Measurements from ENCODE around the gene PCBD1.
"Not testable (repeated sequence)": the region's sequence is repeated elsewhere in the genome, so short reads cannot be mapped to it uniquely, and the experiment has no call there.

Gene PCBD1

DNA sequence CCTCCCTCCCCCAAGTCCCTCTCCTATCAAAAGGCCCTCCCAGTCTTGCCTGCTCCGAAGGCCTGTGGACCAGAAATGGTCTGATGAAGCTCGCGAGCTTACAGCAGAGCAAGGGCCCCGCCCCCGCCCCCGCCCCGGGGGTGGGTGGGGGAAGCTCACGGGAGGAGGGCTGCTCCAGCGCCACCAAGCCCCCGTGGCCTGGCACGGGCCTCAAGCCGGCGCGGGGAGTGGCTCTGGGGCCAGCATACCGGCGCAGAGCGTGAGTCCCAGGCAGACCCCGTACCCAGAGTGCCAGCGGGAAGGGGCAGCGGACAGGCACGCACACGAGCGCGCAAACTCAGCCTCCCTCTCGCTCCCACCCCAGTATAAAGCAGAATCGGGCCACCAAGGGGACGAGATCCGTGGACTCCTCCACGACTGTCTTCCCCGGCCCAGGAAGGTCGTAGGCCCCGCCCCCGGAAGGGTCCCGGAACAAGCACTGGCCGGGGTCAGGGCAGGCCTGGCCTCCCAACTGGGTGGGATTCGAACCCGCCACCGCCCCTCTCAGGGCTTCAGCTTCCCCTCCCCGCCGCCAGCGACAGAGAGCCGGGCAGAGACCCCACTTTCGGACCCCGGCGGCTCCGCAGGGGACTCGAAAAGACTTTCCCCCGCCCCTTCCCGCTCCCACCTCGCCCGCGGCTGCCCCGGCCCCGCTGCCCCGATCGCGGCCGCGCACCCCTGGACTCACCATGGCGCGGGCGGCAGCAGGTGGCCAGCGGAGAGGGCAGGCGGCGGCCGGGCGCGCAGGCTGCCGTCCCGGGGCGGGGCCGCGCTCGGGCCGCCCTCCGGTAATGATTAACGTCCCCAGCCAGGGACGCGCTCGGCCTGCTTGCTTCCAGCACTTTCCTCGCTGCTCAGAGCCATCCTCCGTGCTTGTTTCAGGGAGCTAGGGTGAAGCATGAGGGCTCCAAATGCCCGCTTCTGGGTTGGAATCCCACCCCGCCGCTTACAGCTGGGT lies at the start of gene PCBD1:
Gene PCBD1 (minus strand): TSS at position 762 of the 997 bp plus-strand sequence. CDS start 32 bp downstream, at position 730.
- DNase-seq: peak; percentile 85

DNA sequence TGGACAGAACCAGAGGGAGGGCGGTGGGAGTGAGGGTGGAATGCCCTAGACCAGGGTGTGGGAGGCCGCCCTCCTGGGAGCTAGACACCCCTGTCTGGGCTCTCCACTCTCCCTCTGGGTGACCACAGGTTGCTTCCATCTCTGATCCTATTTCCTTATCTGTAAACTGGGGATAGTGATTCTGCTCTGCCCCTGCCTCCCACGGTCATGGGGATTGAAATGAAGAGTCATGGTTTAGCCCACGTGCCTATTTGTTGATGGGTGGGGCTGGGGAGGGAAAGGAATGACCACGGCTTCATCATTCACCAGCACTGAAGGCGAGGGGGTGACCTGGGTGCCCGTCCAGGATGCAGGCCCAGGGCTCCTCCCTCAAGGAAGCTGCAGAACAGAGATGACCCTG lies 49.3 kb upstream of the PCBD1 start:
- no peak for DNase-seq

DNA sequence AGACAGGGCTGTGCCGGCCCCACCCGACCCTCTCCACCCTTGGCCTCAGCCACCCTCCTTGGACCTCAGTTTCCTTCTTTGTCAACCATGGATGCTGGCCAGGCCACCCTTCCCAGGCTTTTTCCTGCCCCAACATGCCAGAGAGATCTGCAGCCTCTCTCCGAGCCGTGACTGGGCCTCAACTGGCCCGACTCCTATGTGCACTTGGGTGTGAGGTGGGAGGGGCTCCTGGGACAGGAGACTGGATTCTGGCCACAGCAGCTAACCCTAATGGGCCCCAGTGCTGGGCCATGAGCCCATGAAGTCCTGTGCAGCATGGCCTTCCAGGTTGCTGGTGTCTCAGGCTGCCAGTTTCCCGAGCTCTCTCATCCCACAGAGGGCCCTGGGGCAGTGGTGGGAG lies 47.7 kb upstream of the PCBD1 start:
- no peak for DNase-seq

DNA sequence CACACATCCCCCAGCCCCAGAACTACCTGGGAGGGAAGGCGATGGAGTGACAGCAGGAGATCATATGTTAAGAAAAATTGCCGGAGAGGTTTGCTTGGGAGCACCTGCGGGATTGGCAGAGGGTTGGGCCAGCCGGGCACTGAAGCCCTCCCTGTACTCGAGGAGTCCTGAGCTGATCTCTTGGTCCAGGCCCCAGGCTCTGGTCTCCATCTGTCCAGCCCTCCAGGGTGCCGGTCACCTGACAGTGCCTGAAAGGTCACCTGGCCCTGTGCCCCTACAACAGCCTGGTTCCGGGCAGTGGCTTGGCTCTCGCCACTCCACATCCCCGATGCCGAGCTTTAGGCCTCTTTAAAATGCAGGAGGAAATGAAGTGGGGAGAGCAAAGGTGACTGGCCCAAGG lies 47.3 kb upstream of the PCBD1 start:
- no peak for DNase-seq

DNA sequence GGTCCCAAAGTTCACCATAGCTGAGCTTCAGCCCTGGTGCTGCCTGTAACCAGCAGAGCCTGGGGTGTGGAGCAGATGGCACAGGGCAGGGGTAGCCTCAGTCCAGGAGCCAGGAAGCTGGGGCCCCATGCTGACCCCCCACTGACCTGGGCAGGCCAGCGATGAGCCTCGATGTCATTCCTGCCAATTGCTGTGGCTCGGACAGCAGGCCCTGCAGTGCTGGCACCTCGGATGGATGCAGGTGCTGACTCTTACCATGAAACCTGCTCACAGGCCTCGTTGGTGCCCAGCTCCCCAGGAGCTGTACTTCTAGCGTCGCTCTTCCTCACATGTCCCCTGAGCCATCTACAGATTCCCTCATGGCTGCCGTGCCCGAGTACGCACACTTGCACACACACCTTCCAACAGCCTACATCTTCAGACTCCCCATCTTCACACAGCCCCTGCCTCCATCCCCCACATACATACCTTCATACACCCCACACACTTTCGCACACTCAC lies 46.8 kb upstream of the PCBD1 start:
- DNase-seq: no peak

DNA sequence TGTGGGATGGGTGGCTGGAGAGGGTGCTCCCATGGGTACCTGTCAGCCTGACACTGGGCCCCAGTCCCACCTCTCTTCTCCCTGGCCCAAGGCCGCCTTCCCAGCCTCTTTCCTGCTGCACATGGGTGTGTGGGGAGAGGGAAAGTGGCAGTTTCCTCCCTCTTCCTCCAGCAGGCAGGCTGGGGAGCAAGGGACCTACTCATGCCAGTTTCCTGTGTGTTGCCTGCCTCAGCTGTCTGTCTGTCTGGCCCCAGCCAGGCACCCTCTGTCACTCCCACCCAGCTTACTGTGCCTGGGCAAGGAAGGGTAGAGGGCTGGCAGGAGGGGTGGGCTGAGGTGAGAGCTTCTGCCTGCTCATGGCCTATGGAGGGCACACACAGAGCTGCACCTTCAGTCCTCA lies 46.3 kb upstream of the PCBD1 start:
- no peak for DNase-seq

DNA sequence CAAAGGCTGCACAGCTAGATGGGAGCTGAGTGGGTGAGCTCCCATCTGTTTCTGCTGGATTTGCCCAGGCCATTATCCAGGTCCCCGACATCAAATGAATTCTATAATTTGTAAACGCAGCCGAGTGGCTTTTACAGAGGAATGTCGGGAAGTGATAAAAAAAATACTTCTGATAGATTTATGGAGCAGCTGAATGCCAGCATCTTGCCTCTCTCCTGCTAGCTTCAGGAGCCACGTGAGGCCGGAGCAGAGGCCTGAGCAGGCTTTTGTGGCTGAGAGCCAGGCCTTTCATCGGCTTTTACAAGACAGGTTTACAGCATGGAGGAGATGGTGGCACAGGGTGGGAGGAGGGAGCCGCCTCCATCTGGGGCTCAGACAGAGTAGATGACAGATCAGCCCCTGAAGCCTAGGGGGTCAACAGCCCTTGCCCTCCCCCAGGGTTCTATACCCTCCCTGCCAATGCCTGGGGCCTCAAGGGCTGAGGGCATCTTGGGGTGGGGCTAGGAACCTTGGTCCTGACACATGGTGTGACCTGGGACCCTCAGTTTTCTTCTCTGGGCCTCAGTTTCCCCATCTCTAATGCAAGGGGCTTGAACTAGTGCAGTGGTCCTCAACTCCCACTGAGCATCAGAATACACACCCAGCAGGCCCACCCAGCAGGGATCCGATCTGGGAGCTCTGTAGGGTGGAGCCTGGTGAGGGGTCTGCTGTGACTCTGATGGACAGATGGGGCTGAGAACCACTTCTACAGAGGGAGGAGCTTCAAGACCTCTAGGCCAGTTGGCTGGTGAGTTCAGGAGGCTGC lies 44.2 kb upstream of the PCBD1 start:
- no peak for DNase-seq

DNA sequence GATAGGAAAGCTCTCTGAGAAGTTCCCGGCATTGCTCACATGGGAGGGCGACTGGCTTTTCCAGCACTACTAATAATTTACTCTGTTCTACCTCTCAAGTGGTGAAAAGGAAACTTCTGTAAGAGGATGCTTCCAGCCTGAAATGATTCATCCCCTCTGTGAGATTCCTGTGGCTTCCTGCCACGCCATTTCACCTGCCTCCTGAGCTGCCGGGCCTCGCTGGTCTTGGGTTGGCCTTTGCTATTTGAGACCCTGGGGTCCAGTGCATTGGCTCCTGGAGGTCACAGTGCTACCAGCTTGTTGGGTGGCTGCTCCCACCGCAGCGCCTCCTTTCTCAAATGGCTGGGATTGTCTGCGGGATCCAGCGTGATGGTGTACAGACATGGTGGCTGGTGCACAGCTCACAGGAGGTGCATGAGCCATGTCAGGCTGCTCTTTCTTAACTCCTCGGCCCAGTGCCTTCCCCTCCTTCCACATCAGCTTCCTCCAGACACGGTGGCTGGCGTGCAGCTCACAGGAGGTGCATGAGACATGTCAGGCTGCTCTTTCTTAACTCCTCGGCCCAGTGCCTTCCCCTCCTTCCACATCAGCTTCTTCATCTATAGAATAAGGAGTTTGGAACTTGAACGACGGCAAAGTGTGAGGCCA lies 42.9 kb upstream of the PCBD1 start:
- DNase-seq: no peak

DNA sequence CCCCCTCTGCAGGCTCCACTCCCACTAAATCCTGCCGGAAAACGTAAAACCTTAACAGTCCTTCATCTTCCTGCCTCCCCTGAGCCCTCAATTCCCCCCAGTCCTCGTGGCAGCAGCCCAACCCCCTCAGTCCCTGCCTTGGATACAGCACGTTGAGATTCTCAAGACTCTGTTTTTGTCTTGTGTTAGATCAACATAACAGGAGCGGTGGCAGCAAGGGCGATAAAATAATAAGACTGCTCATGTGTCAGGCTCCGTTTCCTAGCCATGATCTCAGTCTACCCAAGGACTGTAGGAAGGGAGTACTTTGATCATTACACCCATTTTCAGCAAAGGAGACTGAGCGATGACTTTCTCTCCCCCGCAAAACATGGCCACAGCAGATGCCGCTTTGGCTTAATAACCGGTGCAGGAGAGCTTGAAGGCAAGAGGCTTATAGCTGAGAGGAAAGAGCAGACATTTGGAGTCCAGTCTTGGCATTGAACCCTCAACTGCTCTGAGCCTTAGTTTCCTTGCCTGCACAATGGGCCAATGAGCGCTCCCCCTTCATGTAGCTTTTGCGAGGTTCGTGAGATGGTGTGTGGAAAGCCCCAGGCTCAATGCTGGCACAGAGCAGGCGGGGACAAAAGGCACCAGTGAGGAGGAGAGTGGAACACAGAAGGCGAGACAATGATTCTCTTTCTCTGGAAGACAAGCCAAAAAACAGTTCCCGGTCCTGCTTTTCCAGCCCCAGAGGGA lies 42.1 kb upstream of the PCBD1 start:
- DNase-seq: no peak

DNA sequence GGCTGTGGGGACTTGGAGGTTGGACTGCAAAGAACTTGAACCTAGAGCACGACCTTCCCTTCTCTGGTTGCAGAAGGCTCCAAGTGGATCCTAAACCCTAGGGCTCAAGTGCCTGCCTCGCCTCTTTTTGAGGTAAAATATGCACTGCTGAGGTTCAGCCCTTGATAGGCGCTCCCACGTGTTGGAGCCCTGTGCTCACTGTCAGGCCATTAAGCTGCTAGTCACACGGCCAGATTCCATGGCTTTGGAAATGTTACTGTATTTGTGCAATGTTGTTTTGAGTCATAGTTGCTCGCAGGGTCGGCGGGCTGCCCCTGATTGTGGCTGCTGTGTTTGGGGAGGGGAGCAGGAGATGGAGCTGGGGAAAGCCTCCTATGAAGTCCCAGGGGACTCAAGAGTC lies 39.8 kb upstream of the PCBD1 start:
- no peak for DNase-seq

DNA sequence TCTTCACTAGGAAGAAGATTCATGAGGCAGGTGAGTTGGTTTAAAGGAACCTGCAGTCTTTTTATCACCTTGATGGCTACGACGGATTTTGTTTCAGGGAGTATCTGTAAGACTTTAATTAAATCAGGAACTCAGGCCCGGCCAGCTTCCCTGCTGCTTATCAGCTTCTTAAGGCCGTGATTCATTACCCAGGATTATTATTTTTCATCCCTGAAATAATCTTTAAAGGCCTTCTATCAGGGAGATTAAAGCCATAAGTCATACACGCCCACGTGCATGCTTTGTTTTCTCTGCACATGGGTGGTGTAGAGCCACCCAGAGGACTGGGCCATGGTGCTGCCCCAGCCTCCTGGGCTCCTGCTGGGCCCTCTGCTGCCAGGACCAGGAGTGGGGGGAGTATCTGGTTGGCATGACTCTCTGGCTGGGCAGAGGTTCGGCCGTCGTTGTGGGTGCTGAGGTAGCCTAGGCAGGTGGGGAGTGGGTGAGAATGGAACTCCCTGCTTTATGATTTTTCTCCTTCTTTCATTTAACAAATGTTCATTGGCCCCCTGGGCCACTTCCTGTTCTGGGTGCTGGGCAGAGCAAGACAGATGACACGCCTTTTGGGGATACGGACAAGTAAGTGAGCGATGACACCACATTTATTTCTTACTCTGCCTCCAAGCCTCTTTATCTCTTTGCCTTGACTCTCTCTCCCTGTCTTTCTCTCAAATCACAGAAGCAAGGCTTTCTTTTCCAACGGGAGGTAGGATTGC lies 39.0 kb upstream of the PCBD1 start:
- no peak for DNase-seq

DNA sequence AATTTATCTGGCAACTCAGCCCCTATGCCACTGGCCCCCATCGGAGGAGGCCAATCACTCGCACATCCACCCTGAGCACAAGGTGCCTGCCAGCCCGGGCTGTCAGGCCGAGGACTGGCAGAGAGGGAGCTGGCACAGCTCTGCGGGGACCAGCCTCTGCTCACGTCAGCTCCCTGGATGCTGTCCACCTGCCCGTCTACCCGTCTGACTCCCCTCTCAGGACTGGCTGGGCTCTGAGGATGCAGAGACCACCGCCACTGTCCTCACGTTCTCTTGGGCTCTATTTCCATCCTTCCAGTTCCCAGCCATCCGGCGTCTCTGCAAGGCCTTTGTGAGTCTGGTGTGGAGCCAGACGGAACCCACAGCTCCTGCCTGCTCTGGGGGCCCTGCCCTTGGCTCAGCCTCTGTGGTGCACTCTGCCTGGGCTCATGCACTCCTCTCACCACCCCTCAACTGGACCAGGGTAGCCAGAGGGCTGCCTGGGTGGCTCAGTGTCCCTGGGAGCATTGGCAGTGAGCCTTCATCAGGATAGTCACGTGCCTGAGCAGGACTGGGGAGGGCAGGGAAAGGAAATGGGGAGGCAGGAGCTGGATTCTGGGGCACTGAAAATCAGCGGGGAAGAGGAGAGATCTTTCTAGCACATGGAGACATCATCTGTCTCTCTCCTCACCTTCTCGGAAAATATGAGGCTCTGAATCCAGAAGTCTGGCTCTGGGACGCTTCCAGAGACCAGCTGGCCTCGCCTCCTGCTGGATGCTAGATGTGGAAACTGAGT lies 38.0 kb upstream of the PCBD1 start:
- DNase-seq: no peak

DNA sequence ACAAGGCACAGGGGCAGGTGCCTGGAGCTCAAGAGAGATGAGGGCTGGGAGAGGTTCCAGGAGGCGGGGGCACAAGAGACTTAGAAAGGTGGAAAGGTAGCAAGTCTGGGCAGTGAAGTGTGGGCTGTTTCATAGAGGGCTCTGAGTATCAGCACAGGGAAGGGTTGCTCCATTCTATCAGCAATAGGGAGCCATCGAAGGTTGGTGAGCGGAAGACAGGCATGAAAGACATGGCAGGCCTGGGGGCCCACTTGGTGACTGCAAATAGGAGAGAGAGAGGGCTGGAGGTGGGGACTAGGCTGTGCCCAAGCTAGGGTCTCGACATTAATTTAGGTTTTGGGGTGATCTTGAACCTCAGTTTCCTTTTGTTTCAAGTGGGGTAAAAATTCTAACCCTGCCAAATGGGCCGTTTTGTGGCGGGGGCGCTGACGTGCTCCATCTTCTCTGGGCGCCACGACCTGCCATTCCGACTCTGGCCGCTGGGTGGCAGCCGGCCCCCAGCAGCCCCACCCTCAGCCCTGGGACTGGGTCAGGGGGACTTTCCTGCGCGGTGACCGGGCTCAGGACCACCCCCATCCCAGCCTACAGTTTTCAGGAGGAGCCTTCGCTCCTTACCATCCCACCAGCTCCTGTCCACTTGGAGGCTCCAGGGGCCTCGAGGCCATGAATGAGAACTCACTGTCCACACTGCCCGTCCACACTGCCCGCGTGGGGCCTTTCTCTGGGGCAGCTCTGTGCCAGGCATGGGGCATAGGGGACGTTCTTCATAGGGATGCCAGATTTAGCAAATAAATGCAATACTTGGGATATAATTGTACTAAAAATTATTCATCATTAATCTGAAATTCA lies 37.2 kb upstream of the PCBD1 start:
- DNase-seq: peak; percentile 58

DNA sequence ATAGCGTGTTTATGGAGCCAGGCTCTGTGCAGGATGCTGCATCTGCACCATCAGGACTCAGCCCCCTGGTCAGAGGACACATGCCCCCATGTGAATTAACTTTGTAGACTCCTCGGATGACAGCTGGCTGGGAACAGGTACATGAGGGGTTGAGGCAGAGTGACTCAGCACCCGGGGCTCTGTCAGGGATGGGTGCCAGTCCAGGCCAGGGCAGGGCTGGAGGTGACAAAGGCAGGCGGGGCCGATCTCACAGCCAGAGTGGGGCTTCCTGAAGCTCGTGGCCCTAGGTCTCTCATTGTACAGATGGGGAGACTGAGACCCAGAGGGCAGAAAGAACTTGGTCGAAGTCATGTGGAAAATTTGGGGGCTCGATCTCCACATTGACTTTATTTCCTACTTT lies 35.3 kb upstream of the PCBD1 start:
- no peak for DNase-seq

DNA sequence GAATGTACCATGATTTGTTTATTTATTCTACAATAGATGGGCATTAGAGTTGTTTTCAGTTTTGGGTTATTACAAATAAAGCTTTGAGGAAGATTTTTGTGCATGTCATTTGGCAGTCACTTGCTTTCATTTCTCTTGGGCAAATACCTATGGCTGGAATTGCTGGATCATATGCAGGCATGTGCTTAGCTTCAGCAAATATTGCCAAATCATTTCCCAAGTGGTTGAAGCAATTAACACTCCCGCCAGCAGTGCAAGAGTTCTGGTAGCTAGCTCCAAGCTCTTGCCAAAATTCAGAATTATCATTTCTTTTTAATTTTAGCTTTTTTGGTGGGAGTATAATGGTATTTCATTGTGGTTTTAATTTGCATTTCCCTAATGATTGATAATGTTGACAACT lies 32.9 kb upstream of the PCBD1 start:
- DNase-seq: no peak

DNA sequence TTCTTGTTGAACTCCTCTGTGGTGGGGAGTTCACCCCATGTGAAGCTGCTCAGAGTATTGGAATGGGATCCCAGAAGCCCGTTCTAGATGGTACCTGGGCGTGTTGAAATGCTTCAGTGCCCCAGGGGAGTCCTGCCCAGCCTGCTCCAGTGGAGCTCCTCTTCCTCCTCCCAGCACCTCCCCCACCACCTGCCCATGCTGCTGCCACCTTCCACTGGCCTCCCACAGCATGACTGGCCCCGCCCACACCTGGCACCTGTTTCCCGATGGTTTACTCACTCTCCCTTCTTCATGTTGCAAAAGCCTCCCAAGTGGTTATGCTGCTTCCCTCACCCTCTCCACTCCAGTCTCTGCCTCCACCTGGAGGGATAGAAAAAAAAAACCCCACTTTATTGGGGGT lies 32.2 kb upstream of the PCBD1 start:
- no peak for DNase-seq

DNA sequence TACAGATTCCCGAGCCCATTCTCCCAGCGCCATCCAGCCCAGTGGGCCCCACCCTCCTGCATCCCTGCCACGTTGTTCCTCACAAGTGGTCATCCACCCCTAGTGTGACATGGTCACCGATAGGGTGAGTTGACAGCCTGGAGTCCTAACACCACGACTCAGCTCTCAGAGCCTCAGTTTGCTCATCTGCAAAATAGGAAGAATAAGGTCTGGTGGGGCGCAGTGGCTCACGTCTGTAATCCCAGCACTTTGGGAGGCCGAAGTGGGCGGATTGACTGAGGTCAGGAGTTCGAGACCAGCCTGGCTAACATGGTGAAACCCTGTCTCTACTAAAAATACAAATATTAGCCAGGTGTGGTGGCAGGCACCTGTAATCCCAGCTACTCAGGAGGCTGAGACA lies 31.5 kb upstream of the PCBD1 start:
- DNase-seq: not testable (repeated sequence)

DNA sequence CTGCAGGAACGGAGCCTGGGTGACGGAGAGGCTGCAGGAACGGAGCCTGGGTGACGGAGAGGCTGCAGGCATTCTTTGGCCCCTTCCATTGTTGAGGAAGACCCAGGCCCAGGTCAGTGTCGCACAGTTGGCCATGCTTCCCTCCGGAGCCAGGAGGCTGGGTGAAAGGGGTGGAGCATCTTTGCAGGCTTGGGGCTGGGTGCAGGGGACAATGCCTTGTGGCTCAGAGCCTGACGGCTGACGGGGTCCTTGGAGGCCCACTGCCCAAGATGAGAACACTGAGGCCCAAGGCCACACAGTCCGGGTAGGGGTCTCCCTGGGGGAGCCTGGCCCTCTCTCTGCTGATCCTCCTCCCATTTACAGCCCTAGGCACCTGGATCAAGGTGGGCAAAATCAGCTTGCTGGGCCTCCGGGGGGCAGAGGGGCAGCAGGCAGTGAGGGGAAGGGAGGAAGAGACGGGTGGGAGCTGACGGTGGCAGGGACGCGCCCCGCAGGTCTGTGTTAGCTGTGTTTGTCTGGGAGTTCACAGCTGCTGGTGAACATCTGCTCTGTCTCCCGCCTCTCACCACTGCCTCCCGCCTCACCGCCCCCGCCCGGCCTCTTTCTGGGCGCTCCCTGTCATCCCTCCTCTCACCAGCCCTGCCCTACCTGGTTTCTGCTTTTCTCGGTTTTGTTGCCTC lies 30.6 kb upstream of the PCBD1 start:
- no peak for DNase-seq

DNA sequence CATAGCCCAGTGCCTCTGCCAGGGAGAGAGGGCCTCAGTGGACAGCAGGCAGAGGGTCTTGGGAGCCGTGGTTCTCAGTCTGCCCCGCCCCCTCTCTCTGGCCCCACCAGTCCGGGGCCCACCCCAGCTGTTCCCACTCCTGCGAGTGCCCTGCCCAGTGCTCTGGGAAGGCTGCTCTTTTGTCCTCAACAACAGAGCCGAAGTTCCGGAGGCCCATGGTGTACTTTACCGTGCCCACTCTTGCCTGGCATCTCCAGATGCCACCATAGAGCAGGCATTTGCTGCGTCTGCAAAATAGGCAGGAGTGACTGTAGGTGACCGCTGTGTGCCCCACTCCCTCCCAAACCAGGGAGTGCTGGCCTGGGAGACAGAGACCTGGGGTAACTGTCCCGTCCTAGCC lies 29.3 kb upstream of the PCBD1 start:
- no peak for DNase-seq

Measured in CD4-positive, alpha-beta T cell treated with Interleukin-17A for 4 hours (primary cell).